GM12878 (cell line): ENCODE results near the gene GNB5. TPM values are rescaled to one million over a fixed set of nuclear protein-coding genes. Genes with fewer than 3 reads are reported as not detected.

Experiments
- ATAC-seq: fragments of 200-7000 bp; cut with Tn5 transposase; 3 replicates; pipeline ENCODE4 v1.9.1; 2020; ENCODE audit warnings: mild to moderate bottlenecking, moderate library complexity
- BruUV-seq: library from RNA; stranded (reverse); fragments of 400-500 nt; replicated peaks from 2 replicates; lab custom pipeline; 2021; lab: Mats Ljungman, UMichigan
- CTCF ChIA-PET: fragments of 300-600 bp; sonication (Branson Sonifier 250); formaldehyde crosslinking; extraction: SDS; loops from one replicate; lab custom pipeline; 2021; ENCODE audit warnings: inconsistent platforms; lab: Yijun Ruan, JAX
- POLR2A ChIA-PET: fragments of 350-600 bp; formaldehyde crosslinking; extraction: SDS; loops from one replicate; lab custom pipeline; 2021; ENCODE audit warnings: inconsistent platforms; lab: Charles Lee
- RAD21 ChIA-PET: fragments of 300-600 bp; sonication (Branson Sonifier 250); formaldehyde crosslinking; loops from one replicate; lab custom pipeline; 2023; ENCODE audit warnings: antibody characterized with exemption; ENCODE audit not compliant: unreplicated experiment; lab: Charles Lee
- SMC1A ChIA-PET: fragments of 300-600 bp; sonication (Branson Sonifier 250); formaldehyde crosslinking; loops from one replicate; lab custom pipeline; 2023; ENCODE audit not compliant: unreplicated experiment, uncharacterized antibody; lab: Charles Lee
- DNase-seq: peaks from one replicate; pipeline ENCODE4 v3.0.0-alpha.2; 2011; ENCODE audit warnings: low read depth, low spot score
- FAIRE-seq: peaks from 3 replicates; lab custom pipeline; 2011; peaks lifted over from hg19 to GRCh38; lab: Jason Lieb, UNC
- H2AFZ ChIP-seq: 2 replicates; pipeline ENCODE4 v1.6.0; 2011; ENCODE audit warnings: low read depth, low read length, control low read depth; ENCODE audit not compliant: control insufficient read depth
- H3K27ac ChIP-seq: 2 replicates; pipeline ENCODE4 v1.5.1; 2011; ENCODE audit warnings: control low read depth; ENCODE audit not compliant: control insufficient read depth, insufficient read depth
- H3K27me3 ChIP-seq, 2 experiments: replicated peaks in 1 of 2; 2 replicates each; pipeline versions ENCODE4 v1.6.0 to v1.6.1; 2011; ENCODE audit warnings: low read length in 1 of 2; ENCODE audit not compliant: control insufficient read depth in 2 of 2, insufficient read depth in 2 of 2
- H3K36me3 ChIP-seq, 2 experiments: 2 replicates each; pipeline ENCODE4 v1.5.1; 2011; ENCODE audit warnings: low read length in 1 of 2; ENCODE audit not compliant: control insufficient read depth in 2 of 2, insufficient read depth in 2 of 2
- H3K4me1 ChIP-seq: 2 replicates; pipeline ENCODE4 v1.6.1; 2011; ENCODE audit warnings: mild to moderate bottlenecking, low read length, moderate library complexity, mixed read lengths; ENCODE audit not compliant: control insufficient read depth, insufficient read depth
- H3K4me2 ChIP-seq: 2 replicates; pipeline ENCODE4 v1.6.0; 2011; ENCODE audit warnings: control low read depth; ENCODE audit not compliant: control insufficient read depth, insufficient read depth
- H3K4me3 ChIP-seq: fragments of 200-600 bp; sonication (generic); 2 replicates; pipeline ENCODE4 v1.5.1; 2016
- H3K79me2 ChIP-seq: 2 replicates; pipeline ENCODE4 v1.6.0; 2011; ENCODE audit warnings: low read length; ENCODE audit not compliant: control insufficient read depth, insufficient read depth
- H3K9ac ChIP-seq: 2 replicates; pipeline ENCODE4 v1.8.0; 2011; ENCODE audit warnings: low read length, control low read depth, mixed read lengths; ENCODE audit not compliant: control insufficient read depth, insufficient read depth
- H3K9me3 ChIP-seq: replicated peaks from 3 replicates; pipeline ENCODE4 v1.5.1; 2011; ENCODE audit warnings: mild to moderate bottlenecking, low read length; ENCODE audit not compliant: control insufficient read depth, insufficient read depth
- H4K20me1 ChIP-seq: 2 replicates; pipeline ENCODE4 v1.6.0; 2011; ENCODE audit not compliant: control insufficient read depth, insufficient read depth
- CEBPB ChIP-seq, 2 experiments: fragments of 150-350 bp in 1 of 2; IDR thresholded peaks; 2 replicates each; pipeline ENCODE4 v1.6.1; 2012 to 2014; ENCODE audit warnings: low read depth in 2 of 2, low read length in 2 of 2, borderline replicate concordance in 1 of 2, inconsistent platforms in 1 of 2
- DPF2 ChIP-seq: fragments of 450-650 bp; IDR thresholded peaks from 2 replicates; pipeline ENCODE4 v1.6.1; 2017; ENCODE audit warnings: mild to moderate bottlenecking
- EGR1 ChIP-seq, 2 experiments: IDR thresholded peaks; 1 replicate in 1 of 2; 2 replicates in 1 of 2; pipeline ENCODE4 v1.6.1; 2011 to 2012; ENCODE audit warnings: low read depth in 2 of 2, low read length in 2 of 2, borderline replicate concordance in 1 of 2, mild to moderate bottlenecking in 1 of 2, moderate library complexity in 1 of 2
- ESRRA ChIP-seq: IDR thresholded peaks from 2 replicates; pipeline ENCODE4 v1.6.1; 2012; ENCODE audit warnings: mild to moderate bottlenecking, low read length, improper control_type of control experiment
- MEF2B ChIP-seq: fragments of 450-650 bp; IDR thresholded peaks from 2 replicates; pipeline ENCODE4 v1.6.1; 2018; ENCODE audit warnings: mild to moderate bottlenecking, moderate library complexity; ENCODE audit not compliant: partially characterized antibody, poor library complexity, severe bottlenecking
- NBN ChIP-seq: fragments of 450-650 bp; IDR thresholded peaks from 2 replicates; pipeline ENCODE4 v1.6.1; 2016
- NFYA ChIP-seq: IDR thresholded peaks from 2 replicates; pipeline ENCODE4 v1.6.1; 2011; ENCODE audit warnings: low read depth, mild to moderate bottlenecking, low read length, improper control_type of control experiment, borderline replicate concordance
- NR2C1 ChIP-seq: fragments of 450-650 bp; IDR thresholded peaks from 2 replicates; pipeline ENCODE4 v1.6.1; 2017; ENCODE audit warnings: antibody characterized with exemption, mild to moderate bottlenecking, moderate library complexity
- PAX5 ChIP-seq: IDR thresholded peaks from 2 replicates; pipeline ENCODE4 v1.6.1; 2011; ENCODE audit warnings: low read depth, low read length, borderline replicate concordance
- POLR2A ChIP-seq: IDR thresholded peaks from 2 replicates; pipeline ENCODE4 v1.6.1; 2011; ENCODE audit warnings: low read depth, mild to moderate bottlenecking, low read length
- RB1 ChIP-seq: fragments of 450-650 bp; formaldehyde crosslinking; IDR thresholded peaks from 2 replicates; pipeline ENCODE4 v1.6.1; 2017; ENCODE audit warnings: mild to moderate bottlenecking, borderline replicate concordance
- RBBP5 ChIP-seq: fragments of 200-600 bp; sonication (generic); conservative IDR thresholded peaks from 2 replicates; pipeline ENCODE4 v1.6.1; 2016
- SP1 ChIP-seq: IDR thresholded peaks from one replicate; pipeline ENCODE4 v1.6.1; 2011; ENCODE audit warnings: low read depth, low read length
- SRF ChIP-seq, 2 experiments: IDR thresholded peaks; 2 replicates each; pipeline ENCODE4 v1.6.1; 2011; ENCODE audit warnings: low read depth in 2 of 2, low read length in 2 of 2, mild to moderate bottlenecking in 1 of 2, moderate library complexity in 1 of 2
- ZBTB4 ChIP-seq: fragments of 450-650 bp; formaldehyde crosslinking; IDR thresholded peaks from 2 replicates; pipeline ENCODE4 v1.4.0; 2022; ENCODE audit warnings: mild to moderate bottlenecking, moderate library complexity
- ZNF274 ChIP-seq: IDR thresholded peaks from one replicate; pipeline ENCODE4 v1.8.0; 2011; ENCODE audit not compliant: insufficient read length, insufficient read depth
- WGBS: methylation state at CpG from one replicate; pipeline ENCODE4 v1.1.6; 2016; ENCODE audit warnings: low lambda C conversion rate; ENCODE audit not compliant: insufficient replicate concordance, insufficient coverage; ENCODE audit errors: missing lambda C conversion rate; 5-methylcytosine and 5-hydroxymethylcytosine counted together
- in situ Hi-C: fragments of 300-500 bp; cut with MboI; formaldehyde crosslinking; loops from 9 replicates; pipeline ENCODE4 v1.14.3; 2018; ENCODE audit warnings: mixed read lengths
- intact Hi-C: fragments of 100-400 bp; cut with micrococcal nuclease; formaldehyde crosslinking; loops from one replicate; pipeline ENCODE4 v1.14.2; 2022; ENCODE audit not compliant: unreplicated experiment
- polyA plus RNA-seq, 11 experiments: library from polyadenylated mRNA; depleted of rRNA in 4 of 11; unstranded in 6 of 11; stranded (reverse) in 5 of 11; fragments of >200 nt; fragmentation: Nextera tagmentation in 4 of 11; fragmentation: Illumina TruSeq in 1 of 11; extraction: Ambion mirVana in 4 of 11; extraction: Trizol in 1 of 11; gene quantifications; 1 replicate in 1 of 11; 2 replicates in 10 of 11; pipeline versions ENCODE4 v1.2.1 to v1.2.3, GENCODE V29; 2011 to 2016; ENCODE audit warnings: inconsistent platforms in 2 of 11, missing spikeins in 2 of 11, low read depth in 1 of 11
- total RNA-seq, 4 experiments: library from RNA; depleted of rRNA in 3 of 4; stranded (reverse); fragments of >200 nt in 3 of 4; fragmentation: Illumina TruSeq in 1 of 4; extraction: Trizol in 1 of 4; gene quantifications; 2 replicates each; pipeline versions ENCODE4 v1.2.1 to v1.2.3, GENCODE V29; 2013 to 2021
- TF ChIP-seq, protein P1 (sequence below), 3 experiments: IDR thresholded peaks in 2 of 3; conservative IDR thresholded peaks in 1 of 3; 2 replicates each; pipeline ENCODE4 v1.5.1; 2011; ENCODE audit warnings: low read depth in 3 of 3, low read length in 3 of 3, mild to moderate bottlenecking in 3 of 3, control low read depth in 2 of 3, moderate library complexity in 2 of 3, inconsistent platforms in 1 of 3, mixed read lengths in 1 of 3; ENCODE audit not compliant: control insufficient read depth in 2 of 3, insufficient read depth in 1 of 3; ENCODE audit errors: extremely low read depth in 1 of 3
- TF ChIP-seq, protein P2 (sequence below): IDR thresholded peaks from 2 replicates; pipeline ENCODE4 v1.6.1; 2011; ENCODE audit warnings: mild to moderate bottlenecking, low read depth, low read length, moderate library complexity; ENCODE audit not compliant: insufficient replicate concordance

GNB5 gene
- total and polyA plus RNA-seq, 10 of the 15 experiments (the other 5 are each of a cell fraction or from before 2014, with no cell fraction given), result 2.4 to 25.9 (median 15.2) TPM

- TF ChIP-seq ZBTB4 (CRISPR knock-in tag), result no peak
- no peak for TF ChIP-seq RBBP5
- TF ChIP-seq DPF2, result no peak
- TF ChIP-seq SRF (IDR thresholded peaks at IDR 0.05; ENCODE audit: low read depth in 2 of 2, low read length in 2 of 2), result no peak
- TF ChIP-seq MEF2B, result no peak
- TF ChIP-seq SP1, result no peak
- TF ChIP-seq NBN, result no peak
- no peak for TF ChIP-seq NFYA
- no peak for TF ChIP-seq ZNF274
- TF ChIP-seq, all 136 proteins: peak for 0
These were observed at the start of gene GNB5 (continued) for GRCh38 chr15:52191207-52191606.

DNA sequence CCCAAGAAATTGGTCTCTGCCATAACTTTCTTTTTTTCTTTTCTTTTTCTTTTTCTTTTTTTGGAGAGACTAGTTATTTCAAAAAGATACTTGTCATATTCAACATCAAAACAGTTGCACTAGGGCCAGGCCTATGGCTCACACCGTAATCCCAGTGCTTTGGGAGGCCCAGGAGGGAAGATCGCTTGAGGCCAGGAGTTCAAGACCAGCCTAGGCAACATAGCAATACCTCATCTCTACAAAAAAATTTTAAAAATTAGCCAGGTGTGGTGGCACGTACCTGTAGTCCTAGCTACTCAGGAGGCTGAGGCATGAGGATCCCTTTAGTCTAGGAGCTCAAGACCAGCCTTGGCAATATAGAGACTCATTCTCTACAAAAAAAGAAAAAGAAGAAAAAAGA lies 49.0 kb upstream of the GNB5 start:
- ChIA-PET POLR2A (no interaction called here), SMC1A (interaction anchor here (1.1 to 1.4 kb wide), 2 partner anchors 8 to 19 kb away, joined by 3 to 4 read pairs; no protein-coding TSS in a partner anchor), CTCF (interaction anchor here (0.8 to 2.5 kb wide), 3 partner anchors 8 to 23 kb away, joined by 3 to 8 read pairs (median 8); no protein-coding TSS in a partner anchor), RAD21 (no interaction called here)
- H3K27me3 ChIP-seq, result no peaks in the 10 kb centered on the region
- no peaks in the 10 kb centered on the region; a peak in 1 of 4 replicates for H3K36me3 ChIP-seq
- H3K4me1 ChIP-seq, result peaks cover 8% of the 10 kb centered on the region
- no peaks in the 10 kb centered on the region for H3K79me2 ChIP-seq
- no TSS peak for BruUV-seq
- intact Hi-C loops (no loop called here), in situ Hi-C loops (no loop called here)
- WGBS, result 76% methylated on average over 3 of the region's 3 CpGs
- H4K20me1 ChIP-seq, result no peaks in the 10 kb centered on the region
- H3K4me2 ChIP-seq, result no peak overlapping the region
- DNase-seq (no peak), FAIRE-seq (no peak), ATAC-seq (no peak)
- H3K9ac ChIP-seq, result no peak overlapping the region
- H2AFZ ChIP-seq, result no peak overlapping the region
- no peaks in the 10 kb centered on the region for H3K9me3 ChIP-seq
- H3K27ac ChIP-seq, result no peak overlapping the region
- H3K4me3 ChIP-seq, result no peak overlapping the region
- TF ChIP-seq RB1 (no peak), POLR2A (no peak), ESRRA (no peak), PAX5 (no peak), NR2C1 (no peak), EGR1 (IDR thresholded peaks at IDR 0.05; ENCODE audit: borderline replicate concordance in 1 of 2, low read depth in 2 of 2, low read length in 2 of 2) (no peak), DPF2 (no peak), CEBPB (IDR thresholded peaks at IDR 0.05; ENCODE audit: borderline replicate concordance in 1 of 2, low read depth in 2 of 2, low read length in 2 of 2) (no peak)
- TF ChIP-seq, protein P1, sequence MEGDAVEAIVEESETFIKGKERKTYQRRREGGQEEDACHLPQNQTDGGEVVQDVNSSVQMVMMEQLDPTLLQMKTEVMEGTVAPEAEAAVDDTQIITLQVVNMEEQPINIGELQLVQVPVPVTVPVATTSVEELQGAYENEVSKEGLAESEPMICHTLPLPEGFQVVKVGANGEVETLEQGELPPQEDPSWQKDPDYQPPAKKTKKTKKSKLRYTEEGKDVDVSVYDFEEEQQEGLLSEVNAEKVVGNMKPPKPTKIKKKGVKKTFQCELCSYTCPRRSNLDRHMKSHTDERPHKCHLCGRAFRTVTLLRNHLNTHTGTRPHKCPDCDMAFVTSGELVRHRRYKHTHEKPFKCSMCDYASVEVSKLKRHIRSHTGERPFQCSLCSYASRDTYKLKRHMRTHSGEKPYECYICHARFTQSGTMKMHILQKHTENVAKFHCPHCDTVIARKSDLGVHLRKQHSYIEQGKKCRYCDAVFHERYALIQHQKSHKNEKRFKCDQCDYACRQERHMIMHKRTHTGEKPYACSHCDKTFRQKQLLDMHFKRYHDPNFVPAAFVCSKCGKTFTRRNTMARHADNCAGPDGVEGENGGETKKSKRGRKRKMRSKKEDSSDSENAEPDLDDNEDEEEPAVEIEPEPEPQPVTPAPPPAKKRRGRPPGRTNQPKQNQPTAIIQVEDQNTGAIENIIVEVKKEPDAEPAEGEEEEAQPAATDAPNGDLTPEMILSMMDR (IDR thresholded peaks at IDR 0.05 in 2 of 3, conservative IDR thresholded peaks at IDR 0.05 in 1 of 3; ENCODE audit: control insufficient read depth in 2 of 3, extremely low read depth in 1 of 3, insufficient read depth in 1 of 3, low read depth in 3 of 3, low read length in 3 of 3), result no peak
- TF ChIP-seq, protein P2, sequence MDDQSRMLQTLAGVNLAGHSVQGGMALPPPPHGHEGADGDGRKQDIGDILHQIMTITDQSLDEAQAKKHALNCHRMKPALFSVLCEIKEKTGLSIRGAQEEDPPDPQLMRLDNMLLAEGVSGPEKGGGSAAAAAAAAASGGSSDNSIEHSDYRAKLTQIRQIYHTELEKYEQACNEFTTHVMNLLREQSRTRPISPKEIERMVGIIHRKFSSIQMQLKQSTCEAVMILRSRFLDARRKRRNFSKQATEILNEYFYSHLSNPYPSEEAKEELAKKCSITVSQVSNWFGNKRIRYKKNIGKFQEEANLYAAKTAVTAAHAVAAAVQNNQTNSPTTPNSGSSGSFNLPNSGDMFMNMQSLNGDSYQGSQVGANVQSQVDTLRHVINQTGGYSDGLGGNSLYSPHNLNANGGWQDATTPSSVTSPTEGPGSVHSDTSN, result no peak
